ENCODE results near the gene ANO4. TPM values are rescaled to one million over a fixed set of nuclear protein-coding genes. Genes with fewer than 3 reads are reported as not detected.
A peak's percentile ranks its signal among the peaks of the same experiment; 100 is the strongest.

Gene ANO4
- total RNA-seq, 2 experiments from 2014 or later: not detected

DNA sequence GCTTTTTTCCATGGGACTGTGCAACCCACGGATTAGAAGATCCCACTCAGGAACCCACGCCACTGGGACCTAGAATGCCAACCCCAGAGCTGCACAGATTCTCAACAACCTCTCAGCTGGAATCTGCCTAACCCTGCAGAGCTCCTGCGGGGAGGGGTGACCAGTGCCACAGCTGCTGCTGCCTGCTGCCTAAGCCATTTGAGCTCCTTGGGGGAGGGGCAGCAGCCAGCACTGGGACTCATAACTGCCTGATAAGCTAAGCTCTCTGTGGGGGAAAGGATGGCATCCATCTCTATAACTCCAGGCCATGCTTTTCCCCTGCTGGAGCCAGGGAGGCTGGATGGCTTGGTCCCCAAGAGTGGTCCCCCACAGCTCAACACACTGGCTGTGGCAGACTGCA is 232.6 kb downstream of the ANO4 start:
- Mint-ChIP-seq H3K4me3 (no peak overlapping the region), H3K27ac (no peak overlapping the region), H3K36me3 (ENCODE audit: low read depth) (no peaks in the 10 kb centered on the region), H3K27me3 (no peaks in the 10 kb centered on the region), H3K9me3 (peaks cover 16% of the 10 kb centered on the region), H3K4me1 (ENCODE audit: low read depth) (no peaks in the 10 kb centered on the region)
- CTCF ChIA-PET: no interaction called here
- POLR2A ChIA-PET: no interaction called here
- no peak for ATAC-seq
- TF ChIP-seq, protein P1, sequence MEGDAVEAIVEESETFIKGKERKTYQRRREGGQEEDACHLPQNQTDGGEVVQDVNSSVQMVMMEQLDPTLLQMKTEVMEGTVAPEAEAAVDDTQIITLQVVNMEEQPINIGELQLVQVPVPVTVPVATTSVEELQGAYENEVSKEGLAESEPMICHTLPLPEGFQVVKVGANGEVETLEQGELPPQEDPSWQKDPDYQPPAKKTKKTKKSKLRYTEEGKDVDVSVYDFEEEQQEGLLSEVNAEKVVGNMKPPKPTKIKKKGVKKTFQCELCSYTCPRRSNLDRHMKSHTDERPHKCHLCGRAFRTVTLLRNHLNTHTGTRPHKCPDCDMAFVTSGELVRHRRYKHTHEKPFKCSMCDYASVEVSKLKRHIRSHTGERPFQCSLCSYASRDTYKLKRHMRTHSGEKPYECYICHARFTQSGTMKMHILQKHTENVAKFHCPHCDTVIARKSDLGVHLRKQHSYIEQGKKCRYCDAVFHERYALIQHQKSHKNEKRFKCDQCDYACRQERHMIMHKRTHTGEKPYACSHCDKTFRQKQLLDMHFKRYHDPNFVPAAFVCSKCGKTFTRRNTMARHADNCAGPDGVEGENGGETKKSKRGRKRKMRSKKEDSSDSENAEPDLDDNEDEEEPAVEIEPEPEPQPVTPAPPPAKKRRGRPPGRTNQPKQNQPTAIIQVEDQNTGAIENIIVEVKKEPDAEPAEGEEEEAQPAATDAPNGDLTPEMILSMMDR (IDR thresholded peaks at IDR 0.05): no peak
- intact Hi-C loops (cut with micrococcal nuclease): no loop called here
- no peak for DNase-seq

DNA sequence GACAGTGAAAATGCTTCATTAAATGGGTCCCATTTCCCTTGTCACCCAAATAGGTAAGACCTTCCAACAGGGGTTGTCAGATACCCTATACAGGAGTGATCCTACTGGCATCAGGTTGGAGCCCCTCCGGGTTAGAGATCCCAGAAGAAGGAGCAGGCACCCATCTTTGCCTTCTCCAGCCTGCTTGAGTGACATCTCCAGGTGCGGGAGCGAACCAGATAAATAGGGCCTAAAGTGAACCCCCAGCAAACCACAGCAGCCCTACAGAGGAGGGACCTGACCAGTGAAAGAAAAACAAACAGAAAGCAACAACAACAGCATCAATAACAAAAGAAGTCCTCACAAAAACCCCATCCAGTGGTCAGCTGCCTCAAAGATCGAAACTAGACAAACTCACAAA is 233.2 kb downstream of the ANO4 start:
- ChIA-PET CTCF (no interaction called here), POLR2A (no interaction called here)
- ATAC-seq (no peak), DNase-seq (no peak)
- H3K36me3 Mint-ChIP-seq (ENCODE audit: low read depth): no peaks in the 10 kb centered on the region
- TF ChIP-seq, protein P1 (IDR thresholded peaks at IDR 0.05): no peak
- H3K9me3 Mint-ChIP-seq: peaks cover 16% of the 10 kb centered on the region
- intact Hi-C loops (cut with micrococcal nuclease): no loop called here
- no peaks in the 10 kb centered on the region for H3K4me1 Mint-ChIP-seq (ENCODE audit: low read depth)
- H3K27ac Mint-ChIP-seq: no peak overlapping the region
- no peaks in the 10 kb centered on the region for H3K27me3 Mint-ChIP-seq
- no peak overlapping the region for H3K4me3 Mint-ChIP-seq

- H3K27me3 Mint-ChIP-seq: no peaks in the 10 kb centered on the region
- intact Hi-C loops (cut with micrococcal nuclease): no loop called here
- H3K4me3 Mint-ChIP-seq: no peak overlapping the region
- ChIA-PET POLR2A (no interaction called here), CTCF (no interaction called here)
- no peak overlapping the region for H3K27ac Mint-ChIP-seq
- H3K36me3 Mint-ChIP-seq (ENCODE audit: low read depth): no peaks in the 10 kb centered on the region
- H3K9me3 Mint-ChIP-seq: peaks cover 15% of the 10 kb centered on the region
- H3K4me1 Mint-ChIP-seq (ENCODE audit: low read depth): no peaks in the 10 kb centered on the region
- TF ChIP-seq, protein P1 (IDR thresholded peaks at IDR 0.05): no peak
- DNase-seq: peak; percentile 16
- peak; percentile 51 for ATAC-seq
These were observed 243.8 kb downstream of the ANO4 start for GRCh38 chr12:101038289-101038871.

DNA sequence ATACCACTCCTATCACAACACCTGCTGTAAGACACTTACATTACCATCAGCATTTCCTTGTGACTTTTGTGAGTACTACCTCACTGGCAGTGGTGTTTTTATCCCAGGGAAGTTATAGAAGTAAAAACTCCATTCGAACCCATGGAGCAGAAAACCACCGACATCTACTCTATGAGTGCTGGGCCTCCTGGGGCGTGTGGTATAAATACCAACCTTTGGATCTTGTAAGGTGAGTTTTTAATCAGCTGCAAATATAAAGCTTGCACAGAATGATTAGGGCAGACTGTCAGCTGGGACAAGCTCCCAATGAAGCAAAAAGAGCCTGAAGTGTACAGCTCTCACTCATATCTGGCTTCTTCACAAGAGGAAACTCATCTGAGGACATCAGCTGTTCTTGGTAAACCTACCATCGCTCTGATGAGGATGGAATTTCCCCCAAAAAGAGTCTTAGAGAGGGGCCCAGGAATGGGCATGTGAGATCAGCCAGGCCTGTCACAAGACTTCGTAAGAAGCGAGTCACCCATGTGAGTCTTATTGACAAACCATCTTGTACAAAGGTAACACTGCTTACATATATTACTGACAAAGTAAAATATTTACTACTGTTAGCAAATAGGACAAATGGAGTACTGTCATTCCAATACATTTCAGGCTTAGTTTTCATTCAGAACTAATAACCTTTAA is 245.4 kb downstream of the ANO4 start:
- no peaks in the 10 kb centered on the region for H3K4me1 Mint-ChIP-seq (ENCODE audit: low read depth)
- DNase-seq: no peak
- TF ChIP-seq, protein P1 (IDR thresholded peaks at IDR 0.05): no peak
- H3K27ac Mint-ChIP-seq: no peak overlapping the region
- H3K4me3 Mint-ChIP-seq: no peak overlapping the region
- no peaks in the 10 kb centered on the region for H3K27me3 Mint-ChIP-seq
- ATAC-seq: no peak
- no peaks in the 10 kb centered on the region for H3K36me3 Mint-ChIP-seq (ENCODE audit: low read depth)
- peaks cover 9% of the 10 kb centered on the region for H3K9me3 Mint-ChIP-seq
- ChIA-PET CTCF (no interaction called here), POLR2A (no interaction called here)
- intact Hi-C loops (cut with micrococcal nuclease): no loop called here

- H3K4me1 Mint-ChIP-seq (ENCODE audit: low read depth): no peaks in the 10 kb centered on the region
- no peaks in the 10 kb centered on the region for H3K27me3 Mint-ChIP-seq
- DNase-seq (no peak), ATAC-seq (no peak)
- TF ChIP-seq, protein P1 (IDR thresholded peaks at IDR 0.05): no peak
- H3K9me3 Mint-ChIP-seq: peaks cover under 1% of the 10 kb centered on the region
- no peak overlapping the region for H3K4me3 Mint-ChIP-seq
- intact Hi-C loops (cut with micrococcal nuclease): no loop called here
- no peaks in the 10 kb centered on the region for H3K36me3 Mint-ChIP-seq (ENCODE audit: low read depth)
- ChIA-PET CTCF (no interaction called here), POLR2A (no interaction called here)
- no peak overlapping the region for H3K27ac Mint-ChIP-seq
These were observed 246.4 kb downstream of the ANO4 start for GRCh38 chr12:101040936-101041335.

Measured in activated CD8-positive, alpha-beta T cell treated with anti-CD3 and anti-CD28 coated beads for 36 hours (primary cell).